Endothelial cell (in vitro differentiated cells): ENCODE data around the gene ING3. TPM values are rescaled to one million over a fixed set of nuclear protein-coding genes. Genes with fewer than 3 reads are reported as not detected.

Experiments used
- DNase-seq: peaks from one replicate; pipeline ENCODE4 v3.0.0; 2021; ENCODE audit warnings: low spot score
- H3K27ac Mint-ChIP-seq: one replicate; pipeline ENCODE4 v1.8.0; 2021; ENCODE audit warnings: mixed read lengths, inconsistent platforms; ENCODE audit not compliant: unreplicated experiment
- H3K27me3 Mint-ChIP-seq: one replicate; pipeline ENCODE4 v1.8.0; 2021; ENCODE audit warnings: mild to moderate bottlenecking, moderate library complexity, mixed read lengths, inconsistent platforms; ENCODE audit not compliant: unreplicated experiment
- H3K36me3 Mint-ChIP-seq: one replicate; pipeline ENCODE4 v1.8.0; 2021; ENCODE audit warnings: mild to moderate bottlenecking, low read depth, mixed read lengths, inconsistent platforms; ENCODE audit not compliant: unreplicated experiment
- H3K4me1 Mint-ChIP-seq: one replicate; pipeline ENCODE4 v1.8.0; 2021; ENCODE audit warnings: mild to moderate bottlenecking, mixed read lengths, inconsistent platforms; ENCODE audit not compliant: unreplicated experiment
- H3K4me3 Mint-ChIP-seq: one replicate; pipeline ENCODE4 v1.8.0; 2021; ENCODE audit warnings: mild to moderate bottlenecking, mixed read lengths, inconsistent platforms; ENCODE audit not compliant: unreplicated experiment
- H3K9me3 Mint-ChIP-seq: one replicate; pipeline ENCODE4 v1.8.0; 2021; ENCODE audit warnings: mixed read lengths, inconsistent platforms; ENCODE audit not compliant: unreplicated experiment
- CTCF ChIP-seq: fragments of 200-600 bp; sonication (generic); IDR thresholded peaks from one replicate; pipeline ENCODE4 v1.5.0; 2021; ENCODE audit warnings: antibody characterized with exemption; ENCODE audit not compliant: unreplicated experiment
- total RNA-seq: library from RNA; stranded (reverse); fragmentation: NEBNext Ultra II Directional; extraction: Animal tissue kit (Norgen Biotek cat#: 25700); gene quantifications from one replicate; pipeline ENCODE4 v1.2.1, GENCODE V29; 2021; ENCODE audit not compliant: unreplicated experiment

The ING3 gene
- total RNA-seq, 1 donor from 2014 or later, result 15.6 TPM

GRCh38 chr7:120941064-120941463, 9.5 kb upstream of the ING3 start:
- DNase-seq, result no peak

GRCh38 chr7:120941856-120942255, 8.7 kb upstream of the ING3 start:
- Mint-ChIP-seq H3K27me3 (no peaks in the 10 kb centered on the region), H3K4me1 (peaks cover 15% of the 10 kb centered on the region), H3K36me3 (no peaks in the 10 kb centered on the region), H3K4me3 (no peak overlapping the region), H3K27ac (peak overlapping the region; percentile 78), H3K9me3 (no peaks in the 10 kb centered on the region)
- no peak for DNase-seq
- no peak for TF ChIP-seq CTCF

More at GRCh38 chr7:120941064-120941463, 9.5 kb upstream of the ING3 start:
- no peaks in the 10 kb centered on the region for H3K9me3 Mint-ChIP-seq
- peaks cover 15% of the 10 kb centered on the region for H3K4me1 Mint-ChIP-seq
- no peak overlapping the region for H3K4me3 Mint-ChIP-seq
- H3K27ac Mint-ChIP-seq, result peak overlapping the region; percentile 78
- no peaks in the 10 kb centered on the region for H3K27me3 Mint-ChIP-seq
- TF ChIP-seq CTCF, result no peak
- H3K36me3 Mint-ChIP-seq, result no peaks in the 10 kb centered on the region

- TF ChIP-seq CTCF, result no peak
- Mint-ChIP-seq H3K4me1 (peaks cover 8% of the 10 kb centered on the region), H3K9me3 (no peaks in the 10 kb centered on the region), H3K4me3 (no peak overlapping the region), H3K36me3 (no peaks in the 10 kb centered on the region), H3K27me3 (no peaks in the 10 kb centered on the region), H3K27ac (no peak overlapping the region)
- no peak for DNase-seq
Measured at GRCh38 chr7:120942861-120943260, 7.7 kb upstream of the ING3 start.

GRCh38 chr7:120944826-120945562, 5.6 kb upstream of the ING3 start:
- Mint-ChIP-seq H3K27ac (no peak overlapping the region), H3K4me1 (peaks cover 8% of the 10 kb centered on the region), H3K9me3 (no peaks in the 10 kb centered on the region), H3K4me3 (no peak overlapping the region), H3K27me3 (no peaks in the 10 kb centered on the region), H3K36me3 (no peaks in the 10 kb centered on the region)
- no peak for TF ChIP-seq CTCF
- DNase-seq, result no peak

GRCh38 chr7:120947980-120948379, 2.6 kb upstream of the ING3 start:
- Mint-ChIP-seq H3K27me3 (peaks cover 3% of the 10 kb centered on the region), H3K4me1 (peaks cover 5% of the 10 kb centered on the region), H3K4me3 (no peak overlapping the region), H3K36me3 (no peaks in the 10 kb centered on the region), H3K9me3 (no peaks in the 10 kb centered on the region), H3K27ac (no peak overlapping the region)
- no peak for DNase-seq
- TF ChIP-seq CTCF, result no peak
